ENCODE results near the gene SEMA5A.

DNA sequence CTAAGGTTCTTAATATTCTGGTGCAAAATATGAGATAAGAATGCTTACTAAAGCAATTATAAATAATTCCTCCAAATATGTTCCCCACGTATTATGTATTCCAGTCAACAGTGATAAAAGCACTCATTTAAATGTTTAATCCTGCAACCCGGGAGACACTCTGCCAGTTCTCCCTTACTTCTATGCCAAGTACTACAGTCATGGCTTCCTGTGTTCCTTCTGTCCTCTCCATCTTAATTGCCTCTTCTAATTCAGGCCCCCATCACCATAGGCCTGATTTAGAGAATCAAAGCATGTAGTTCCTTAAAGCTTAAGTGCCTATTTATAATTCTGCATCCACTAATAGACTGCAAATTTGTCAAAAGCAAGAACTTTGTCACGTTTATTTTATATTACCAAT, 474.8 kb downstream of the SEMA5A start:
- no peak for TF ChIP-seq POLR2AphosphoS5 (IDR thresholded peaks at IDR 0.05; ENCODE audit: low read depth, low read length)
- TF ChIP-seq, protein P1, sequence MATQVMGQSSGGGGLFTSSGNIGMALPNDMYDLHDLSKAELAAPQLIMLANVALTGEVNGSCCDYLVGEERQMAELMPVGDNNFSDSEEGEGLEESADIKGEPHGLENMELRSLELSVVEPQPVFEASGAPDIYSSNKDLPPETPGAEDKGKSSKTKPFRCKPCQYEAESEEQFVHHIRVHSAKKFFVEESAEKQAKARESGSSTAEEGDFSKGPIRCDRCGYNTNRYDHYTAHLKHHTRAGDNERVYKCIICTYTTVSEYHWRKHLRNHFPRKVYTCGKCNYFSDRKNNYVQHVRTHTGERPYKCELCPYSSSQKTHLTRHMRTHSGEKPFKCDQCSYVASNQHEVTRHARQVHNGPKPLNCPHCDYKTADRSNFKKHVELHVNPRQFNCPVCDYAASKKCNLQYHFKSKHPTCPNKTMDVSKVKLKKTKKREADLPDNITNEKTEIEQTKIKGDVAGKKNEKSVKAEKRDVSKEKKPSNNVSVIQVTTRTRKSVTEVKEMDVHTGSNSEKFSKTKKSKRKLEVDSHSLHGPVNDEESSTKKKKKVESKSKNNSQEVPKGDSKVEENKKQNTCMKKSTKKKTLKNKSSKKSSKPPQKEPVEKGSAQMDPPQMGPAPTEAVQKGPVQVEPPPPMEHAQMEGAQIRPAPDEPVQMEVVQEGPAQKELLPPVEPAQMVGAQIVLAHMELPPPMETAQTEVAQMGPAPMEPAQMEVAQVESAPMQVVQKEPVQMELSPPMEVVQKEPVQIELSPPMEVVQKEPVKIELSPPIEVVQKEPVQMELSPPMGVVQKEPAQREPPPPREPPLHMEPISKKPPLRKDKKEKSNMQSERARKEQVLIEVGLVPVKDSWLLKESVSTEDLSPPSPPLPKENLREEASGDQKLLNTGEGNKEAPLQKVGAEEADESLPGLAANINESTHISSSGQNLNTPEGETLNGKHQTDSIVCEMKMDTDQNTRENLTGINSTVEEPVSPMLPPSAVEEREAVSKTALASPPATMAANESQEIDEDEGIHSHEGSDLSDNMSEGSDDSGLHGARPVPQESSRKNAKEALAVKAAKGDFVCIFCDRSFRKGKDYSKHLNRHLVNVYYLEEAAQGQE (IDR thresholded peaks at IDR 0.05; ENCODE audit: insufficient read depth in 1 of 2, low read depth in 2 of 2, low read length in 2 of 2): no peak
